Smooth muscle cell (in vitro differentiated cells): ENCODE data around the gene NFATC1. TPM values are rescaled to one million over a fixed set of nuclear protein-coding genes. Genes with fewer than 3 reads are reported as not detected.

Experiments used
- DNase-seq: peaks from one replicate; lab custom pipeline; 2025; ENCODE audit not compliant: unreplicated experiment; lab: John Stamatoyannopoulos, UW
- H2AFZ ChIP-seq: fragments of 200-600 bp; sonication (generic); 2 replicates; pipeline ENCODE4 v1.6.0; 2016; ENCODE audit warnings: antibody characterized with exemption, low read depth, mild to moderate bottlenecking
- H3F3A ChIP-seq: fragments of 200-600 bp; sonication (generic); 2 replicates; pipeline ENCODE4 v1.6.0; 2017; ENCODE audit warnings: antibody characterized with exemption, low read depth
- H3K27ac ChIP-seq: fragments of 200-600 bp; sonication (generic); 2 replicates; pipeline ENCODE4 v1.5.1; 2016; ENCODE audit warnings: low read depth, mild to moderate bottlenecking
- H3K27me3 ChIP-seq: fragments of 200-600 bp; sonication (generic); 2 replicates; pipeline ENCODE4 v1.6.1; 2016; ENCODE audit warnings: low read depth, mild to moderate bottlenecking
- H3K36me3 ChIP-seq: fragments of 200-600 bp; sonication (generic); 2 replicates; pipeline ENCODE4 v1.5.1; 2016; ENCODE audit warnings: low read depth
- H3K4me1 ChIP-seq: fragments of 200-600 bp; sonication (generic); 2 replicates; pipeline ENCODE4 v1.5.1; 2016; ENCODE audit warnings: low read depth
- H3K4me2 ChIP-seq: fragments of 200-600 bp; sonication (generic); 2 replicates; pipeline ENCODE4 v1.6.0; 2016; ENCODE audit warnings: mild to moderate bottlenecking
- H3K4me3 ChIP-seq: fragments of 200-600 bp; sonication (generic); 2 replicates; pipeline ENCODE4 v1.5.1; 2016; ENCODE audit warnings: mild to moderate bottlenecking
- H3K79me2 ChIP-seq: fragments of 200-600 bp; sonication (generic); 2 replicates; pipeline ENCODE4 v1.6.0; 2016; ENCODE audit warnings: low read depth, mild to moderate bottlenecking
- H3K9ac ChIP-seq: fragments of 200-600 bp; sonication (generic); 2 replicates; pipeline ENCODE4 v1.6.0; 2016; ENCODE audit warnings: low read depth
- H3K9me3 ChIP-seq: fragments of 200-600 bp; sonication (generic); replicated peaks from 2 replicates; pipeline ENCODE4 v1.5.1; 2016; ENCODE audit warnings: low read depth
- H4K20me1 ChIP-seq: fragments of 200-600 bp; sonication (generic); 2 replicates; pipeline ENCODE4 v1.6.0; 2016; ENCODE audit warnings: low read depth
- CTCF ChIP-seq: fragments of 200-600 bp; sonication (generic); IDR thresholded peaks from 2 replicates; pipeline ENCODE4 v1.5.1; 2017; ENCODE audit warnings: borderline replicate concordance, mild to moderate bottlenecking, antibody characterized with exemption; ENCODE audit not compliant: insufficient read depth, poor library complexity, severe bottlenecking
- whole genome bisulfite sequencing: methylation state at CpG from one replicate; pipeline ENCODE4 v1.1.7; 2016; ENCODE audit warnings: low lambda C conversion rate; 5-methylcytosine and 5-hydroxymethylcytosine counted together
- polyA plus RNA-seq: library from polyadenylated mRNA; unstranded; fragments of >200 nt; fragmentation: Nextera tagmentation; extraction: Ambion mirVana; gene quantifications from 2 replicates; pipeline ENCODE4 v1.2.1, GENCODE V29; 2016
- total RNA-seq: library from RNA; depleted of rRNA; stranded (reverse); fragments of >200 nt; gene quantifications from 2 replicates; pipeline ENCODE4 v1.2.3, GENCODE V29; 2014

NFATC1 gene
- total and polyA plus RNA-seq, 2 experiments from 2014 or later = 13.1 to 19.2 TPM

DNA sequence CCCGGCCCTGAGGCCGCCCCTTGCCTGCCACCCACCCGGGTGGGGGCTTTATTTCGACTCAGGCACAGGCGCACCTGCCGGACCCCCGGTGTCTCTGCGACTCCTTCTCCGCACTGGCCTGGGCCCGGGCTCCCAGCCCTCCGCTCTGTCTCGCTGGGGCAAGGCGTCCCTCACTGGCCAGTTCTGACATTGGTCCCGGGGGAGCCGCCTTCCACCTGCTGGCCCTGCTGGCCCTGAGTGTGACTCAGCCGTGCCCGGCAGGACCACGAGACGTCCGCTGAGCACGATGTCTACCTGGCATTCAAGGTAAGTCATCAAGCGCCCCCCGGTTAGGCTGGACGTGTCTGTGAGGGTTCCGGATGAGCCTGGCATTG, 152.3 kb downstream of the NFATC1 start:
- Histone ChIP-seq H3K9ac (no peak overlapping the region), H3K4me1 (no peaks in the 10 kb centered on the region), H3K27ac (no peak overlapping the region), H3K4me3 (no peak overlapping the region), H3K36me3 (no peaks in the 10 kb centered on the region), H3F3A (no peaks in the 10 kb centered on the region), H2AFZ (no peak overlapping the region), H3K4me2 (no peak overlapping the region), H4K20me1 (no peaks in the 10 kb centered on the region), H3K27me3 (no peaks in the 10 kb centered on the region), H3K9me3 (no peaks in the 10 kb centered on the region), H3K79me2 (no peaks in the 10 kb centered on the region)
- DNase-seq = no peak
- TF ChIP-seq CTCF = no peak
- WGBS = 98% methylated on average over 24 of the region's 25 CpGs

GRCh38 chr18:79548621-79548985, 152.9 kb downstream of the NFATC1 start:
- Histone ChIP-seq H3K36me3 (no peaks in the 10 kb centered on the region), H3K79me2 (no peaks in the 10 kb centered on the region), H3K9ac (no peak overlapping the region), H3K27ac (no peak overlapping the region), H2AFZ (no peak overlapping the region), H3K4me2 (no peak overlapping the region), H3K4me1 (no peaks in the 10 kb centered on the region), H3K9me3 (no peaks in the 10 kb centered on the region), H3F3A (no peaks in the 10 kb centered on the region), H3K27me3 (no peaks in the 10 kb centered on the region), H3K4me3 (no peak overlapping the region), H4K20me1 (no peaks in the 10 kb centered on the region)
- no peak for DNase-seq
- no peak for TF ChIP-seq CTCF
- WGBS = 97% methylated on average over 24 of the region's 24 CpGs

DNA sequence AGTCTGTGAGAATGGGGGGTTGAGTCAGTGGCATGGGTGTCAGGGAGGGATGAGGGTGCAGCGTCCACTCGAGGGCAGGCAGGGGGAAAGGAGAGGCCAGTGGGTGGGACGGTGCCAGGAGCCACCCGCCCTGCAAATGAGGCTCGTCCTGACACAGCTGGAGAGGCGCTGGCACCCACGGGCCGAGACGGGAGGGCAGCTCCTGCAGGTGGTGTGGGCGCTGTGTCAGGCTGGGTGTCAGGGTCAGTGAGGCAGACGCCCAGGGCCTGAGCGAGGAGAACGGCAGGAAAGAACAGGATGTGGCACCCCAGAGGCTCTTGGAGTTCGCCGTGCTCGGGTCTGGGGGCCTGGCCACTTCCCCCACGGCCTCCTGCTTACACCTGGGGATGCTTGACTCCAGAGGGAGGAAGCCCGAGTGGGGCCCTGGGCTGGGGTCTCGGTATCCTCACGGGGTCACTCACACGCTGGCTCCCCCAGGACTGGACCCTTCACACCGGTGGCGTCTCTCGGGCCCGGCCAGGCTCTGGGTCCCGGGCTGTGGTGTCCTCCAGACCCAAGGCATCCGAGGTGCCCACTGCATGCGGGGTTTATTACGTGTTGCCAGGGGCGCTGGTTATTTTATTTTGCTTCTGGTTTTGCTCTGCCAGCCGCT, 153.4 kb downstream of the NFATC1 start:
- no peaks in the 10 kb centered on the region for H3K27me3 ChIP-seq
- no peaks in the 10 kb centered on the region for H3K4me1 ChIP-seq
- H2AFZ ChIP-seq = no peak overlapping the region
- no peaks in the 10 kb centered on the region for H3K9me3 ChIP-seq
- no peak overlapping the region for H3K9ac ChIP-seq
- no peaks in the 10 kb centered on the region for H3K79me2 ChIP-seq
- no peaks in the 10 kb centered on the region for H3F3A ChIP-seq
- WGBS = 96% methylated on average over 30 of the region's 31 CpGs
- no peak overlapping the region for H3K4me3 ChIP-seq
- no peak overlapping the region for H3K27ac ChIP-seq
- H3K4me2 ChIP-seq = no peak overlapping the region
- H4K20me1 ChIP-seq = no peaks in the 10 kb centered on the region
- H3K36me3 ChIP-seq = no peaks in the 10 kb centered on the region
- no peak for TF ChIP-seq CTCF
- no peak for DNase-seq

- Histone ChIP-seq H3K9ac (no peak overlapping the region), H3K27me3 (no peaks in the 10 kb centered on the region), H3K4me2 (no peak overlapping the region), H3K4me1 (no peaks in the 10 kb centered on the region), H3F3A (no peaks in the 10 kb centered on the region), H3K36me3 (no peaks in the 10 kb centered on the region), H3K4me3 (no peak overlapping the region), H3K27ac (no peak overlapping the region), H4K20me1 (no peaks in the 10 kb centered on the region), H3K79me2 (no peaks in the 10 kb centered on the region), H3K9me3 (no peaks in the 10 kb centered on the region), H2AFZ (no peak overlapping the region)
- DNase-seq = no peak
- 98% methylated on average over 20 of the region's 20 CpGs for WGBS
- TF ChIP-seq CTCF = no peak
Measured at GRCh38 chr18:79549638-79550000, 153.9 kb downstream of the NFATC1 start.
